Immature natural killer cell (primary cell): Measurements from ENCODE around the gene DTYMK. TPM values are rescaled to one million over a fixed set of nuclear protein-coding genes. Genes with fewer than 3 reads are reported as not detected.

Source experiments
- DNase-seq, 3 donors: peaks; one replicate each; pipeline ENCODE4 v3.0.0; 2022; ENCODE audit warnings: mixed read lengths in 1 of 3
- H3K27ac Mint-ChIP-seq, 6 donors: one replicate each; pipeline ENCODE4 v1.8.0; 2020; ENCODE audit warnings: mixed read lengths in 6 of 6, mild to moderate bottlenecking in 5 of 6, inconsistent platforms in 4 of 6, moderate library complexity in 3 of 6
- H3K27me3 Mint-ChIP-seq, 3 donors: one replicate each; pipeline ENCODE4 v1.8.0; 2020 to 2021; ENCODE audit warnings: low read depth in 3 of 3, mild to moderate bottlenecking in 3 of 3, mixed read lengths in 3 of 3, moderate library complexity in 3 of 3, inconsistent platforms in 1 of 3
- H3K36me3 Mint-ChIP-seq, 3 donors: one replicate each; pipeline ENCODE4 v1.8.0; 2020; ENCODE audit warnings: mixed read lengths in 3 of 3, inconsistent platforms in 2 of 3, mild to moderate bottlenecking in 2 of 3
- H3K4me1 Mint-ChIP-seq, 2 donors: one replicate each; pipeline ENCODE4 v1.8.0; 2020; ENCODE audit warnings: inconsistent platforms in 2 of 2, mild to moderate bottlenecking in 2 of 2, mixed read lengths in 2 of 2, moderate library complexity in 1 of 2
- H3K4me3 Mint-ChIP-seq, 5 donors: one replicate each; pipeline ENCODE4 v1.8.0; 2020; ENCODE audit warnings: mild to moderate bottlenecking in 5 of 5, mixed read lengths in 5 of 5, inconsistent platforms in 3 of 5, moderate library complexity in 3 of 5
- H3K9me3 Mint-ChIP-seq, 6 donors: one replicate each; pipeline ENCODE4 v1.8.0; 2020; ENCODE audit warnings: mild to moderate bottlenecking in 6 of 6, mixed read lengths in 6 of 6, inconsistent platforms in 4 of 6, moderate library complexity in 3 of 6
- polyA plus RNA-seq, 3 donors: library from polyadenylated mRNA; unstranded; fragments of 300-500 nt; fragmentation: Illumina TruSeq; gene quantifications; one replicate each; pipeline ENCODE4 v1.2.3, GENCODE V29; 2021

Gene DTYMK
- polyA plus RNA-seq, 3 donors from 2014 or later, result 43.8 to 60.3 (median 51.0) TPM

GRCh38 chr2:241701149-241701398 lies 14.5 kb upstream of the DTYMK start:
- H3K36me3 Mint-ChIP-seq, result peaks cover 3 to 6% (median 6%) of the 10 kb centered on the region in 3 donors
- peak overlapping the region; percentile 83 to 91 (median 87) for H3K4me3 Mint-ChIP-seq
- peak overlapping the region; percentile 27 to 89 (median 72) for H3K27ac Mint-ChIP-seq
- H3K27me3 Mint-ChIP-seq, result peaks cover 2 to 7% (median 3%) of the 10 kb centered on the region in 3 donors
- DNase-seq, result no peak
- H3K9me3 Mint-ChIP-seq, result no peaks in the 10 kb centered on the region
- H3K4me1 Mint-ChIP-seq, result peaks cover 7 to 10% of the 10 kb centered on the region in 2 donors

GRCh38 chr2:241695651-241696050 lies 9.0 kb upstream of the DTYMK start:
- DNase-seq, result no peak
- Mint-ChIP-seq H3K27me3 (peaks cover 0 to 2% (median 1%) of the 10 kb centered on the region in 3 donors), H3K9me3 (no peaks in the 10 kb centered on the region), H3K4me3 (no peak overlapping the region), H3K4me1 (peaks cover 0 to 2% of the 10 kb centered on the region in 2 donors), H3K36me3 (no peaks in the 10 kb centered on the region), H3K27ac (peak overlapping the region in 1 of 6 donors; percentile 26)

GRCh38 chr2:241692448-241692847 lies 5.8 kb upstream of the DTYMK start:
- Mint-ChIP-seq H3K27me3 (peaks cover 0 to 5% (median 3%) of the 10 kb centered on the region in 3 donors), H3K4me3 (no peak overlapping the region), H3K4me1 (peaks cover 10 to 20% of the 10 kb centered on the region in 2 donors), H3K27ac (peak overlapping the region in 1 of 6 donors; percentile 34), H3K9me3 (no peaks in the 10 kb centered on the region), H3K36me3 (no peaks in the 10 kb centered on the region)
- DNase-seq, result no peak

- no peak for DNase-seq
- H3K27ac Mint-ChIP-seq, result no peak overlapping the region
- H3K27me3 Mint-ChIP-seq, result peaks cover 3 to 13% (median 3%) of the 10 kb centered on the region in 3 donors
- no peaks in the 10 kb centered on the region for H3K9me3 Mint-ChIP-seq
- H3K4me1 Mint-ChIP-seq, result peaks cover 24 to 33% of the 10 kb centered on the region in 2 donors
- H3K4me3 Mint-ChIP-seq, result no peak overlapping the region
- no peaks in the 10 kb centered on the region for H3K36me3 Mint-ChIP-seq
Measured at GRCh38 chr2:241690202-241690717, 3.6 kb upstream of the DTYMK start.

GRCh38 chr2:241689306-241689705 lies 2.7 kb upstream of the DTYMK start:
- Mint-ChIP-seq H3K36me3 (peaks cover 0 to 4% (median 0%) of the 10 kb centered on the region in 3 donors), H3K4me3 (peak overlapping the region in 1 of 5 donors; percentile 15), H3K27me3 (peaks cover 3 to 13% (median 3%) of the 10 kb centered on the region in 3 donors), H3K9me3 (no peaks in the 10 kb centered on the region), H3K4me1 (peaks cover 29 to 34% of the 10 kb centered on the region in 2 donors), H3K27ac (peak overlapping the region in 1 of 6 donors; percentile 55)
- DNase-seq, result no peak

- Mint-ChIP-seq H3K9me3 (no peaks in the 10 kb centered on the region), H3K27ac (peak overlapping the region; percentile 53 to 91 (median 82)), H3K4me1 (peaks cover 32 to 34% of the 10 kb centered on the region in 2 donors), H3K4me3 (peak overlapping the region; percentile 88 to 95 (median 89)), H3K27me3 (peaks cover 3 to 13% (median 3%) of the 10 kb centered on the region in 3 donors), H3K36me3 (peaks cover 0 to 6% (median 4%) of the 10 kb centered on the region in 3 donors)
- DNase-seq, result no peak
Measured at GRCh38 chr2:241686324-241686649, 328 bp downstream of the DTYMK start.

GRCh38 chr2:241680827-241681599 lies 5.6 kb downstream of the DTYMK start:
- H3K4me3 Mint-ChIP-seq, result no peak overlapping the region
- H3K4me1 Mint-ChIP-seq, result peaks cover 8 to 20% of the 10 kb centered on the region in 2 donors
- H3K27me3 Mint-ChIP-seq, result peaks cover 0 to 2% (median 0%) of the 10 kb centered on the region in 3 donors
- no peak for DNase-seq
- no peaks in the 10 kb centered on the region for H3K9me3 Mint-ChIP-seq
- H3K27ac Mint-ChIP-seq, result peak overlapping the region in 2 of 6 donors; percentile 31 to 53
- peaks cover 4 to 9% (median 9%) of the 10 kb centered on the region in 3 donors for H3K36me3 Mint-ChIP-seq

- H3K4me1 Mint-ChIP-seq, result peaks cover 1 to 14% of the 10 kb centered on the region in 2 donors
- H3K36me3 Mint-ChIP-seq, result peaks cover 4 to 9% (median 9%) of the 10 kb centered on the region in 3 donors
- H3K9me3 Mint-ChIP-seq, result no peaks in the 10 kb centered on the region
- no peaks in the 10 kb centered on the region for H3K27me3 Mint-ChIP-seq
- no peak overlapping the region for H3K27ac Mint-ChIP-seq
- DNase-seq, result no peak
- no peak overlapping the region for H3K4me3 Mint-ChIP-seq
Measured at GRCh38 chr2:241680044-241680443, 6.6 kb downstream of the DTYMK start.

- peak overlapping the region in 2 of 6 donors; percentile 39 to 74 for H3K27ac Mint-ChIP-seq
- no peaks in the 10 kb centered on the region for H3K27me3 Mint-ChIP-seq
- no peaks in the 10 kb centered on the region for H3K9me3 Mint-ChIP-seq
- peaks cover 2 to 7% of the 10 kb centered on the region in 2 donors for H3K4me1 Mint-ChIP-seq
- DNase-seq, result no peak
- no peak overlapping the region for H3K4me3 Mint-ChIP-seq
- H3K36me3 Mint-ChIP-seq, result peaks cover 3 to 9% (median 4%) of the 10 kb centered on the region in 3 donors
Measured at GRCh38 chr2:241678784-241679540, 7.7 kb downstream of the DTYMK start.

- no peak for DNase-seq
- Mint-ChIP-seq H3K9me3 (no peaks in the 10 kb centered on the region), H3K4me1 (peaks cover 4 to 13% of the 10 kb centered on the region in 2 donors), H3K27me3 (no peaks in the 10 kb centered on the region), H3K36me3 (peaks cover 3 to 9% (median 4%) of the 10 kb centered on the region in 3 donors), H3K27ac (no peak overlapping the region), H3K4me3 (no peak overlapping the region)
Measured at GRCh38 chr2:241678307-241678706, 8.3 kb downstream of the DTYMK start.

GRCh38 chr2:241677392-241677791 lies 9.2 kb downstream of the DTYMK start:
- Mint-ChIP-seq H3K27ac (no peak overlapping the region), H3K9me3 (no peaks in the 10 kb centered on the region), H3K36me3 (peaks cover 3 to 9% (median 4%) of the 10 kb centered on the region in 3 donors), H3K4me1 (peaks cover 7 to 18% of the 10 kb centered on the region in 2 donors), H3K4me3 (no peak overlapping the region), H3K27me3 (peaks cover 0 to 3% (median 0%) of the 10 kb centered on the region in 3 donors)
- no peak for DNase-seq

GRCh38 chr2:241676665-241677064 lies 9.9 kb downstream of the DTYMK start:
- Mint-ChIP-seq H3K4me3 (no peak overlapping the region), H3K27me3 (peaks cover 0 to 3% (median 0%) of the 10 kb centered on the region in 3 donors), H3K27ac (no peak overlapping the region), H3K4me1 (peaks cover 7 to 18% of the 10 kb centered on the region in 2 donors), H3K9me3 (no peaks in the 10 kb centered on the region), H3K36me3 (peaks cover 3 to 9% (median 4%) of the 10 kb centered on the region in 3 donors)
- DNase-seq, result no peak

GRCh38 chr2:241675885-241676284 lies 10.7 kb downstream of the DTYMK start:
- Mint-ChIP-seq H3K4me1 (peaks cover 7 to 17% of the 10 kb centered on the region in 2 donors), H3K27ac (no peak overlapping the region), H3K27me3 (peaks cover 0 to 3% (median 0%) of the 10 kb centered on the region in 3 donors), H3K9me3 (no peaks in the 10 kb centered on the region), H3K36me3 (peaks cover 3 to 5% (median 4%) of the 10 kb centered on the region in 3 donors), H3K4me3 (no peak overlapping the region)
- DNase-seq, result no peak
